HepG2 (cell line): Measurements from ENCODE around the gene STUM. TPM values are rescaled to one million over a fixed set of nuclear protein-coding genes. Genes with fewer than 3 reads are reported as not detected.

Source experiments
- ATAC-seq: fragments of 200-7000 bp; cut with Tn5 transposase; 3 replicates; pipeline ENCODE4 v1.9.1; 2020; ENCODE audit warnings: mild to moderate bottlenecking, moderate library complexity
- BruUV-seq: library from RNA; stranded (reverse); fragments of 400-500 nt; replicated peaks from 2 replicates; lab custom pipeline; 2021; lab: Mats Ljungman, UMichigan
- CTCF ChIA-PET: fragments of 300-600 bp; formaldehyde crosslinking; extraction: SDS; loops from one replicate; lab custom pipeline; 2021; ENCODE audit warnings: low total read pairs, inconsistent platforms, low intra/inter-chr PET ratio; lab: Yijun Ruan, JAX
- POLR2A ChIA-PET: fragments of 350-600 bp; sonication (Branson Sonifier 250); formaldehyde crosslinking; loops from one replicate; lab custom pipeline; 2020; ENCODE audit warnings: antibody characterized with exemption, inconsistent platforms; lab: Yijun Ruan, JAX
- DNase-seq: peaks from one replicate; pipeline ENCODE4 v3.0.0-alpha.2; 2015; ENCODE audit warnings: low spot score
- FAIRE-seq: peaks from 3 replicates; lab custom pipeline; 2011; peaks lifted over from hg19 to GRCh38; lab: Jason Lieb, UNC
- H2AFZ ChIP-seq: one replicate; pipeline ENCODE4 v1.6.1; 2011; ENCODE audit warnings: low read length, inconsistent platforms
- H3K27ac ChIP-seq: fragments of 300-600 bp; 3 replicates; pipeline ENCODE4 v1.8.0; 2011; ENCODE audit warnings: mixed run types, mild to moderate bottlenecking, mixed read lengths, low read length, inconsistent platforms; ENCODE audit not compliant: insufficient read depth; ENCODE audit errors: extremely low read length
- H3K27me3 ChIP-seq, 2 experiments: fragments of 200-600 bp in 1 of 2; 2 replicates in 1 of 2; 3 replicates in 1 of 2; pipeline versions ENCODE4 v1.6.0 to v1.8.0; 2011; ENCODE audit warnings: low read length in 2 of 2, mild to moderate bottlenecking in 2 of 2, moderate library complexity in 2 of 2, inconsistent platforms in 1 of 2; ENCODE audit not compliant: insufficient read depth in 2 of 2, control insufficient read depth in 1 of 2
- H3K36me3 ChIP-seq, 2 experiments: fragments of 200-600 bp in 1 of 2; replicated peaks in 1 of 2; 2 replicates in 1 of 2; 3 replicates in 1 of 2; pipeline versions ENCODE4 v1.5.1 to v1.8.0; 2011; ENCODE audit warnings: low read length in 2 of 2, inconsistent platforms in 1 of 2; ENCODE audit not compliant: insufficient read depth in 2 of 2, control insufficient read depth in 1 of 2
- H3K4me1 ChIP-seq: 2 replicates; pipeline ENCODE4 v1.5.1; 2012; ENCODE audit warnings: low read length, inconsistent platforms; ENCODE audit not compliant: insufficient read depth
- H3K4me2 ChIP-seq: 2 replicates; pipeline ENCODE4 v1.6.0; 2011; ENCODE audit warnings: low read depth, low read length, inconsistent platforms
- H3K4me3 ChIP-seq, 3 experiments: fragments of 200-600 bp in 1 of 3; sonication (generic), shearing (Covaris generic) in 1 of 3; replicated peaks in 1 of 3; 2 replicates each; pipeline ENCODE4 v1.5.1; 2011 to 2016; ENCODE audit warnings: low read length in 3 of 3, inconsistent platforms in 2 of 3, low read depth in 2 of 3, mild to moderate bottlenecking in 2 of 3, control low read depth in 1 of 3, mixed read lengths in 1 of 3; ENCODE audit not compliant: insufficient read depth in 1 of 3
- H3K79me2 ChIP-seq: one replicate; pipeline ENCODE4 v1.6.1; 2011; ENCODE audit warnings: low read length, inconsistent platforms; ENCODE audit not compliant: insufficient read depth
- H3K9ac ChIP-seq: 2 replicates; pipeline ENCODE4 v1.6.0; 2011; ENCODE audit warnings: mild to moderate bottlenecking, low read depth, low read length, inconsistent platforms; ENCODE audit not compliant: insufficient read depth
- H3K9me3 ChIP-seq: 2 replicates; pipeline ENCODE4 v1.5.1; 2012; ENCODE audit warnings: mild to moderate bottlenecking, low read length
- H4K20me1 ChIP-seq: 2 replicates; pipeline ENCODE4 v1.6.0; 2011; ENCODE audit warnings: inconsistent platforms, mild to moderate bottlenecking, low read length, moderate library complexity; ENCODE audit not compliant: insufficient read depth
- ATF5 ChIP-seq: sonication (generic); formaldehyde crosslinking; IDR thresholded peaks from 2 replicates; pipeline ENCODE4 v1.4.0; 2020; ENCODE audit warnings: mild to moderate bottlenecking, low read depth, missing genetic modification reagents
- CEBPB ChIP-seq: IDR thresholded peaks from 2 replicates; pipeline ENCODE4 v1.6.1; 2011; ENCODE audit warnings: low read depth, low read length, improper control_type of control experiment, borderline replicate concordance
- FOXK1 ChIP-seq: sonication (generic); formaldehyde crosslinking; IDR thresholded peaks from 2 replicates; pipeline ENCODE4 v1.4.0; 2020; ENCODE audit warnings: low read depth, missing genetic modification reagents, borderline replicate concordance
- KLF12 ChIP-seq: sonication (generic); formaldehyde crosslinking; IDR thresholded peaks from 2 replicates; pipeline ENCODE4 v1.4.0; 2020; ENCODE audit warnings: missing genetic modification reagents, borderline replicate concordance
- ZMYM2 ChIP-seq: sonication (generic); formaldehyde crosslinking; IDR thresholded peaks from 2 replicates; pipeline ENCODE4 v1.8.0; 2022; ENCODE audit warnings: mild to moderate bottlenecking, missing genetic modification reagents
- ZNF18 ChIP-seq: sonication (generic); formaldehyde crosslinking; IDR thresholded peaks from 2 replicates; pipeline ENCODE4 v1.8.0; 2022; ENCODE audit warnings: mild to moderate bottlenecking, missing genetic modification reagents; ENCODE audit not compliant: insufficient replicate concordance
- ZNF768 ChIP-seq: sonication (generic); formaldehyde crosslinking; IDR thresholded peaks from 2 replicates; pipeline ENCODE4 v1.4.0; 2020; ENCODE audit warnings: missing genetic modification reagents
- ZNF788 ChIP-seq: sonication (generic); formaldehyde crosslinking; IDR thresholded peaks from 2 replicates; pipeline ENCODE4 v1.5.0; 2020; ENCODE audit warnings: mild to moderate bottlenecking, missing genetic modification reagents, borderline replicate concordance
- WGBS: methylation state at CpG from one replicate; pipeline ENCODE4 v1.1.6; 2017; ENCODE audit warnings: low lambda C conversion rate; 5-methylcytosine and 5-hydroxymethylcytosine counted together
- in situ Hi-C: cut with HindIII; loops from 2 replicates; pipeline ENCODE4 v1.10.0; 2017; ENCODE audit warnings: low pct_unique_long_range_greater_than_20kb; ENCODE audit not compliant: extremely low pct_ligation_motif_present
- intact Hi-C: fragments of 100-400 bp; cut with micrococcal nuclease; formaldehyde crosslinking; loops from one replicate; pipeline ENCODE4 v1.10.0; 2022; ENCODE audit not compliant: unreplicated experiment
- polyA plus RNA-seq, 8 experiments: library from polyadenylated mRNA; depleted of rRNA in 3 of 8; stranded (reverse) in 7 of 8; unstranded in 1 of 8; fragments of >200 nt; fragmentation: Illumina TruSeq in 4 of 8; extraction: Trizol in 4 of 8; gene quantifications; 2 replicates each; pipeline versions ENCODE4 v1.2.1 to v1.2.3, GENCODE V29; 2011 to 2016; ENCODE audit warnings: low read depth in 4 of 8, missing spikeins in 1 of 8, mixed read lengths in 1 of 8; ENCODE audit not compliant: insufficient read depth in 1 of 8
- total RNA-seq, 5 experiments: library from RNA; depleted of rRNA; stranded (reverse); fragments of >200 nt; fragmentation: Illumina TruSeq; extraction: Trizol; gene quantifications; 2 replicates each; pipeline ENCODE4 v1.2.3, GENCODE V29; 2016; ENCODE audit warnings: low read depth in 1 of 5
- TF ChIP-seq, protein P1 (sequence below): sonication (generic); formaldehyde crosslinking; IDR thresholded peaks from 2 replicates; pipeline ENCODE4 v1.8.0; 2022; ENCODE audit warnings: missing genetic modification reagents, mild to moderate bottlenecking, moderate library complexity, borderline replicate concordance

STUM gene
- total and polyA plus RNA-seq, 2 of the 13 experiments (the other 11 are each of a cell fraction or from before 2014, with no cell fraction given): not detected

DNA sequence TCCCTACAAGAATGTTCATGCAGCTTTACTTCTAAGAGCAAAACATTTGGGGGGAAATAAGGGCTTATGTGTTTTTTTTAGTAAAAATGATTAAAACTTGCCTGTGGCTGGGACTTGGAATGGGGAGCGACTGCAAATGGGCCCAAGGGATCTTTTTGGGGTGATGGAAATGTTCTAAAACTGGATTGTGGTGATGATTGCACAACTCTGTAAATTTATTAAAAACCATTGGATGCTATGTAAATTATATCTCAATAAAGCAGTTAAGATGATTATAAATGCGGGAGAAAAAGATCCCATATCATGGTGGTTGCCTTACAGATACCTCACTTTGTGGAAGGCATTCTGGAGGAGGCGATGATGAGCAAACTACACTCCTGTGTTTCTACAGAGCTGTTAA is 30.2 kb upstream of the STUM start:
- CTCF ChIA-PET: no interaction called here
- Histone ChIP-seq H4K20me1 (no peaks in the 10 kb centered on the region), H3K9me3 (no peaks in the 10 kb centered on the region), H3K9ac (no peak overlapping the region), H3K27ac (no peak overlapping the region), H3K4me2 (no peak overlapping the region), H3K27me3 (no peaks in the 10 kb centered on the region; a peak in 3 of 5 replicates)
- no peak for FAIRE-seq
- no TSS peak for BruUV-seq
- TF ChIP-seq ATF5 (CRISPR knock-in tag) (no peak), CEBPB (0 out of 2 replicates have a peak, but pooled peaks have one; percentile 8)
- TF ChIP-seq, all 625 proteins: peak for 1
- ATAC-seq (no peak), DNase-seq (no peak)
- Histone ChIP-seq H2AFZ (no peak overlapping the region), H3K79me2 (no peaks in the 10 kb centered on the region), H3K4me3 (no peak overlapping the region), H3K4me1 (no peaks in the 10 kb centered on the region), H3K36me3 (no peaks in the 10 kb centered on the region)
- WGBS: 52% methylated on average over 3 of the region's 3 CpGs
- in situ Hi-C loops: no loop called here
- POLR2A ChIA-PET: no interaction called here
- intact Hi-C loops: no loop called here

- H3K36me3 ChIP-seq: no peaks in the 10 kb centered on the region
- FAIRE-seq (no peak), DNase-seq (no peak), ATAC-seq (no peak)
- H3K27ac ChIP-seq: no peak overlapping the region
- TF ChIP-seq ZNF18 (CRISPR knock-in tag): no peak
- no peak for TF ChIP-seq ZNF788 (CRISPR knock-in tag)
- TF ChIP-seq ZNF768 (CRISPR knock-in tag): peak; percentile 75
- TF ChIP-seq, protein P1, sequence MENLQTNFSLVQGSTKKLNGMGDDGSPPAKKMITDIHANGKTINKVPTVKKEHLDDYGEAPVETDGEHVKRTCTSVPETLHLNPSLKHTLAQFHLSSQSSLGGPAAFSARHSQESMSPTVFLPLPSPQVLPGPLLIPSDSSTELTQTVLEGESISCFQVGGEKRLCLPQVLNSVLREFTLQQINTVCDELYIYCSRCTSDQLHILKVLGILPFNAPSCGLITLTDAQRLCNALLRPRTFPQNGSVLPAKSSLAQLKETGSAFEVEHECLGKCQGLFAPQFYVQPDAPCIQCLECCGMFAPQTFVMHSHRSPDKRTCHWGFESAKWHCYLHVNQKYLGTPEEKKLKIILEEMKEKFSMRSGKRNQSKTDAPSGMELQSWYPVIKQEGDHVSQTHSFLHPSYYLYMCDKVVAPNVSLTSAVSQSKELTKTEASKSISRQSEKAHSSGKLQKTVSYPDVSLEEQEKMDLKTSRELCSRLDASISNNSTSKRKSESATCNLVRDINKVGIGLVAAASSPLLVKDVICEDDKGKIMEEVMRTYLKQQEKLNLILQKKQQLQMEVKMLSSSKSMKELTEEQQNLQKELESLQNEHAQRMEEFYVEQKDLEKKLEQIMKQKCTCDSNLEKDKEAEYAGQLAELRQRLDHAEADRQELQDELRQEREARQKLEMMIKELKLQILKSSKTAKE (CRISPR knock-in tag): no peak
- no peak for TF ChIP-seq FOXK1
- TF ChIP-seq KLF12 (CRISPR knock-in tag): no peak
- TF ChIP-seq ZMYM2 (CRISPR knock-in tag): no peak
- BruUV-seq: no TSS peak
- H3K4me1 ChIP-seq: no peaks in the 10 kb centered on the region
- CTCF ChIA-PET: no interaction called here
- H3K79me2 ChIP-seq: no peaks in the 10 kb centered on the region
- no peak overlapping the region for H3K4me2 ChIP-seq
- in situ Hi-C loops: no loop called here
- POLR2A ChIA-PET: no interaction called here
- H3K27me3 ChIP-seq: peaks cover 0 to 5% of the 10 kb centered on the region in 2 experiments; a peak in 3 of 5 replicates
- no peak overlapping the region for H2AFZ ChIP-seq
- H4K20me1 ChIP-seq: no peaks in the 10 kb centered on the region
- intact Hi-C loops: no loop called here
- no peak overlapping the region for H3K9ac ChIP-seq
- H3K4me3 ChIP-seq: no peak overlapping the region
- H3K9me3 ChIP-seq: no peaks in the 10 kb centered on the region
- WGBS: 80% methylated on average over 1 of the region's 1 CpG
These were observed 29.4 kb upstream of the STUM start for GRCh38 chr1:226519135-226519534.
